Measurements from ENCODE around the gene DPEP1.

DNA sequence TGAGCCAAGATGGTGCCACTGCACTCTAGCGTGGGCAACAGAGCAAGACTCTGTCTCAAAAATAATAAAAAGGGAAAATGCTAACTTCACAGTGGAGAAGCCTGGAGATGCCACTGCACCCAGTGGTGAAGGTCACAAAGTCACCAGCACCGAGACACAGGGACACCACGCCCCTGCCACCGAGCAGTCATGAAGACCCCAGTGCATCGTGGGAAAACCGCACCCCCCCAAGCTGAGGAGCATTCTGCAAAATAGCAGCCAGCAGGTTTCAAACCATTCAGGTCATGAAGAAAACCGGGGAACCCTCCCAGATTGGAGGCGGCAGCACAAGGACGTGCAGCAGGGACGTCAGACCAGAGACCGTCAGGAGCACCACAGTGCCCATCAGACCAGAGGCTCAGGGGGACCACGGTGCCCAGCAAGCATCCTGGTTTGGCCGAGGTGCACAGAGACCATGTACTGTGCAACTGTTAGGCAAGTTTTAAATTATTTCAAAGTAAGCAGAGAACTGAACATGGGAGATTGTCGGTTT is 30.4 kb downstream of the DPEP1 start:
- TF ChIP-seq, protein P1, sequence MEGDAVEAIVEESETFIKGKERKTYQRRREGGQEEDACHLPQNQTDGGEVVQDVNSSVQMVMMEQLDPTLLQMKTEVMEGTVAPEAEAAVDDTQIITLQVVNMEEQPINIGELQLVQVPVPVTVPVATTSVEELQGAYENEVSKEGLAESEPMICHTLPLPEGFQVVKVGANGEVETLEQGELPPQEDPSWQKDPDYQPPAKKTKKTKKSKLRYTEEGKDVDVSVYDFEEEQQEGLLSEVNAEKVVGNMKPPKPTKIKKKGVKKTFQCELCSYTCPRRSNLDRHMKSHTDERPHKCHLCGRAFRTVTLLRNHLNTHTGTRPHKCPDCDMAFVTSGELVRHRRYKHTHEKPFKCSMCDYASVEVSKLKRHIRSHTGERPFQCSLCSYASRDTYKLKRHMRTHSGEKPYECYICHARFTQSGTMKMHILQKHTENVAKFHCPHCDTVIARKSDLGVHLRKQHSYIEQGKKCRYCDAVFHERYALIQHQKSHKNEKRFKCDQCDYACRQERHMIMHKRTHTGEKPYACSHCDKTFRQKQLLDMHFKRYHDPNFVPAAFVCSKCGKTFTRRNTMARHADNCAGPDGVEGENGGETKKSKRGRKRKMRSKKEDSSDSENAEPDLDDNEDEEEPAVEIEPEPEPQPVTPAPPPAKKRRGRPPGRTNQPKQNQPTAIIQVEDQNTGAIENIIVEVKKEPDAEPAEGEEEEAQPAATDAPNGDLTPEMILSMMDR (IDR thresholded peaks at IDR 0.05): no peak
- TF ChIP-seq EZH2 (IDR thresholded peaks at IDR 0.05): no peak
- TF ChIP-seq EZH2phosphoT487 (IDR thresholded peaks at IDR 0.05): no peak
